GM11168 (cell line): ENCODE results near the gene CABP1.
"Not testable (repeated sequence)": the region's sequence is repeated elsewhere in the genome, so short reads cannot be mapped to it uniquely, and the experiment has no call there.

Source experiments
- in situ Hi-C: fragments of 300-500 bp; cut with MboI; formaldehyde crosslinking; loops from one replicate; pipeline ENCODE4 v1.12.0; 2022; ENCODE audit warnings: low sequenced_read_pairs; ENCODE audit not compliant: unreplicated experiment

Gene CABP1

GRCh38 chr12:120662879-120663278 lies 22.5 kb downstream of the CABP1 start:
- in situ Hi-C loops, result no loop called here

GRCh38 chr12:120663741-120664140 lies 23.3 kb downstream of the CABP1 start:
- in situ Hi-C loops, result no loop called here

- in situ Hi-C loops, result no loop called here
These were observed 26.4 kb downstream of the CABP1 start for GRCh38 chr12:120666571-120667390.

- in situ Hi-C loops, result no loop called here
These were observed 27.9 kb downstream of the CABP1 start for GRCh38 chr12:120668091-120668867.

GRCh38 chr12:120668868-120669840 lies 28.7 kb downstream of the CABP1 start:
- in situ Hi-C loops, result no loop called here

GRCh38 chr12:120670237-120670636 lies 29.8 kb downstream of the CABP1 start:
- in situ Hi-C loops, result not testable (repeated sequence)

- in situ Hi-C loops, result no loop called here
These were observed 30.2 kb downstream of the CABP1 start for GRCh38 chr12:120670667-120671066.

- in situ Hi-C loops, result no loop called here
These were observed 33.7 kb downstream of the CABP1 start for GRCh38 chr12:120674097-120674636.

GRCh38 chr12:120677765-120678473 lies 37.5 kb downstream of the CABP1 start:
- in situ Hi-C loops, result no loop called here

- in situ Hi-C loops, result no loop called here
These were observed 38.1 kb downstream of the CABP1 start for GRCh38 chr12:120678572-120678971.

GRCh38 chr12:120680165-120680738 lies 39.8 kb downstream of the CABP1 start:
- in situ Hi-C loops, result no loop called here

- in situ Hi-C loops, result no loop called here
These were observed 44.1 kb downstream of the CABP1 start for GRCh38 chr12:120684523-120684932.

- in situ Hi-C loops, result no loop called here
These were observed 45.1 kb downstream of the CABP1 start for GRCh38 chr12:120685522-120685921.

GRCh38 chr12:120686151-120686689 lies 45.8 kb downstream of the CABP1 start:
- in situ Hi-C loops, result no loop called here

GRCh38 chr12:120686690-120687577 lies 46.5 kb downstream of the CABP1 start, which contains the start of gene MLEC:
Gene MLEC, plus strand, starts transcription at chr12:120687149. Its CDS starts 148 bp downstream, at chr12:120687297.
- in situ Hi-C loops, result no loop called here

GRCh38 chr12:120687578-120688289 lies 47.3 kb downstream of the CABP1 start:
- in situ Hi-C loops, result no loop called here

GRCh38 chr12:120688527-120689071 lies 48.2 kb downstream of the CABP1 start:
- in situ Hi-C loops, result no loop called here
